SK-N-SH treated with all-trans-retinoic acid at 6 μM for 48 hours (cell line): ENCODE measurements around the gene SLAMF7.
"Not testable (repeated sequence)": the region's sequence is repeated elsewhere in the genome, so short reads cannot be mapped to it uniquely, and the experiment has no call there.

Experiments used
- ATAC-seq: fragments of 200-7000 bp; cut with Tn5 transposase; 3 replicates; pipeline ENCODE4 v1.9.1; 2020; ENCODE audit warnings: mild to moderate bottlenecking, moderate library complexity
- ARNTL ChIP-seq: fragments of 450-650 bp; formaldehyde crosslinking; IDR thresholded peaks from 2 replicates; pipeline ENCODE4 v1.5.0; 2020; ENCODE audit warnings: low read depth, mild to moderate bottlenecking, moderate library complexity, borderline replicate concordance
- BACH2 ChIP-seq: fragments of 250-450 bp; sonication (Bioruptor Pico); IDR thresholded peaks from 2 replicates; pipeline ENCODE4 v1.9.0; 2021; ENCODE audit warnings: mild to moderate bottlenecking, borderline replicate concordance
- CREB5 ChIP-seq: fragments of 250-450 bp; sonication (Bioruptor Pico); IDR thresholded peaks from 2 replicates; pipeline ENCODE4 v1.5.1; 2020; ENCODE audit warnings: low read depth, mild to moderate bottlenecking, moderate library complexity
- CSDC2 ChIP-seq: fragments of 250-450 bp; sonication (Bioruptor Pico); IDR thresholded peaks from 2 replicates; pipeline ENCODE4 v1.5.0; 2020; ENCODE audit warnings: mild to moderate bottlenecking, moderate library complexity
- CSRNP3 ChIP-seq: fragments of 250-450 bp; sonication (Bioruptor Pico); IDR thresholded peaks from 2 replicates; pipeline ENCODE4 v1.5.1; 2021; ENCODE audit warnings: mild to moderate bottlenecking, moderate library complexity
- GLIS3 ChIP-seq: fragments of 250-450 bp; sonication (Bioruptor Pico); IDR thresholded peaks from 2 replicates; pipeline ENCODE4 v1.5.0; 2020; ENCODE audit warnings: mild to moderate bottlenecking, moderate library complexity
- ISL1 ChIP-seq: fragments of 250-450 bp; sonication (Bioruptor Pico); IDR thresholded peaks from 2 replicates; pipeline ENCODE4 v2.1.2; 2022; ENCODE audit warnings: mild to moderate bottlenecking, moderate library complexity
- OSR1 ChIP-seq: fragments of 250-450 bp; sonication (Bioruptor Pico); IDR thresholded peaks from 2 replicates; pipeline ENCODE4 v1.8.0; 2022; ENCODE audit warnings: moderate library complexity, mild to moderate bottlenecking, inconsistent platforms
- PPARA ChIP-seq: fragments of 250-450 bp; sonication (Bioruptor Pico); IDR thresholded peaks from 2 replicates; pipeline ENCODE4 v1.5.0; 2020; ENCODE audit warnings: mild to moderate bottlenecking, borderline replicate concordance
- RARB ChIP-seq: fragments of 250-450 bp; sonication (Bioruptor Pico); IDR thresholded peaks from 2 replicates; pipeline ENCODE4 v1.8.0; 2021; ENCODE audit warnings: mild to moderate bottlenecking, moderate library complexity
- SNAI2 ChIP-seq: fragments of 250-450 bp; sonication (Bioruptor Pico); IDR thresholded peaks from 2 replicates; pipeline ENCODE4 v1.5.0; 2020; ENCODE audit warnings: mild to moderate bottlenecking, moderate library complexity
- TOX ChIP-seq: fragments of 250-450 bp; sonication (Bioruptor Pico); IDR thresholded peaks from 2 replicates; pipeline ENCODE4 v1.8.0; 2021; ENCODE audit warnings: mild to moderate bottlenecking, moderate library complexity, borderline replicate concordance
- ZC3H10 ChIP-seq: fragments of 250-450 bp; sonication (Bioruptor Pico); IDR thresholded peaks from 2 replicates; pipeline ENCODE4 v1.5.1; 2021; ENCODE audit warnings: mild to moderate bottlenecking, moderate library complexity
- ZFP3 ChIP-seq: fragments of 250-450 bp; sonication (Bioruptor Pico); IDR thresholded peaks from 2 replicates; pipeline ENCODE4 v1.5.0; 2020; ENCODE audit warnings: mild to moderate bottlenecking, moderate library complexity
- ZFP30 ChIP-seq: fragments of 450-650 bp; formaldehyde crosslinking; IDR thresholded peaks from 2 replicates; pipeline ENCODE4 v1.5.0; 2022; ENCODE audit warnings: mild to moderate bottlenecking, moderate library complexity
- ZNF565 ChIP-seq: fragments of 450-650 bp; formaldehyde crosslinking; conservative IDR thresholded peaks from 2 replicates; pipeline ENCODE4 v1.5.0; 2020; ENCODE audit warnings: low read depth, mild to moderate bottlenecking, moderate library complexity
- ZNF70 ChIP-seq: fragments of 450-650 bp; formaldehyde crosslinking; IDR thresholded peaks from 2 replicates; pipeline ENCODE4 v1.5.0; 2020; ENCODE audit warnings: mild to moderate bottlenecking, moderate library complexity
- ZNF8 ChIP-seq: fragments of 450-650 bp; formaldehyde crosslinking; IDR thresholded peaks from 2 replicates; pipeline ENCODE4 v1.5.0; 2020; ENCODE audit warnings: mild to moderate bottlenecking, moderate library complexity
- TF ChIP-seq, protein P1 (sequence below): fragments of 250-450 bp; sonication (Bioruptor Pico); IDR thresholded peaks from 2 replicates; pipeline ENCODE4 v1.5.0; 2020; ENCODE audit warnings: mild to moderate bottlenecking, moderate library complexity
- TF ChIP-seq, protein P2 (sequence below): fragments of 250-450 bp; sonication (Bioruptor Pico); IDR thresholded peaks from 2 replicates; pipeline ENCODE4 v1.8.0; 2021; ENCODE audit warnings: low read depth, mild to moderate bottlenecking, moderate library complexity, borderline replicate concordance

Gene SLAMF7

GRCh38 chr1:160714034-160714648 is 24.9 kb upstream of the SLAMF7 start:
- ATAC-seq: not testable (repeated sequence)

GRCh38 chr1:160716013-160716412 is 23.0 kb upstream of the SLAMF7 start:
- ATAC-seq: no peak
- TF ChIP-seq ZFP3 (CRISPR knock-in tag) (no peak), CREB5 (CRISPR knock-in tag) (no peak), CSDC2 (CRISPR knock-in tag) (no peak), ZNF70 (CRISPR knock-in tag) (no peak), SNAI2 (CRISPR knock-in tag) (no peak), ARNTL (no peak), ZNF565 (CRISPR knock-in tag) (no peak)
- TF ChIP-seq, protein P1, sequence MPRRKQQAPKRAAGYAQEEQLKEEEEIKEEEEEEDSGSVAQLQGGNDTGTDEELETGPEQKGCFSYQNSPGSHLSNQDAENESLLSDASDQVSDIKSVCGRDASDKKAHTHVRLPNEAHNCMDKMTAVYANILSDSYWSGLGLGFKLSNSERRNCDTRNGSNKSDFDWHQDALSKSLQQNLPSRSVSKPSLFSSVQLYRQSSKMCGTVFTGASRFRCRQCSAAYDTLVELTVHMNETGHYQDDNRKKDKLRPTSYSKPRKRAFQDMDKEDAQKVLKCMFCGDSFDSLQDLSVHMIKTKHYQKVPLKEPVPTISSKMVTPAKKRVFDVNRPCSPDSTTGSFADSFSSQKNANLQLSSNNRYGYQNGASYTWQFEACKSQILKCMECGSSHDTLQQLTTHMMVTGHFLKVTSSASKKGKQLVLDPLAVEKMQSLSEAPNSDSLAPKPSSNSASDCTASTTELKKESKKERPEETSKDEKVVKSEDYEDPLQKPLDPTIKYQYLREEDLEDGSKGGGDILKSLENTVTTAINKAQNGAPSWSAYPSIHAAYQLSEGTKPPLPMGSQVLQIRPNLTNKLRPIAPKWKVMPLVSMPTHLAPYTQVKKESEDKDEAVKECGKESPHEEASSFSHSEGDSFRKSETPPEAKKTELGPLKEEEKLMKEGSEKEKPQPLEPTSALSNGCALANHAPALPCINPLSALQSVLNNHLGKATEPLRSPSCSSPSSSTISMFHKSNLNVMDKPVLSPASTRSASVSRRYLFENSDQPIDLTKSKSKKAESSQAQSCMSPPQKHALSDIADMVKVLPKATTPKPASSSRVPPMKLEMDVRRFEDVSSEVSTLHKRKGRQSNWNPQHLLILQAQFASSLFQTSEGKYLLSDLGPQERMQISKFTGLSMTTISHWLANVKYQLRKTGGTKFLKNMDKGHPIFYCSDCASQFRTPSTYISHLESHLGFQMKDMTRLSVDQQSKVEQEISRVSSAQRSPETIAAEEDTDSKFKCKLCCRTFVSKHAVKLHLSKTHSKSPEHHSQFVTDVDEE (CRISPR knock-in tag): no peak
- TF ChIP-seq, protein P2, sequence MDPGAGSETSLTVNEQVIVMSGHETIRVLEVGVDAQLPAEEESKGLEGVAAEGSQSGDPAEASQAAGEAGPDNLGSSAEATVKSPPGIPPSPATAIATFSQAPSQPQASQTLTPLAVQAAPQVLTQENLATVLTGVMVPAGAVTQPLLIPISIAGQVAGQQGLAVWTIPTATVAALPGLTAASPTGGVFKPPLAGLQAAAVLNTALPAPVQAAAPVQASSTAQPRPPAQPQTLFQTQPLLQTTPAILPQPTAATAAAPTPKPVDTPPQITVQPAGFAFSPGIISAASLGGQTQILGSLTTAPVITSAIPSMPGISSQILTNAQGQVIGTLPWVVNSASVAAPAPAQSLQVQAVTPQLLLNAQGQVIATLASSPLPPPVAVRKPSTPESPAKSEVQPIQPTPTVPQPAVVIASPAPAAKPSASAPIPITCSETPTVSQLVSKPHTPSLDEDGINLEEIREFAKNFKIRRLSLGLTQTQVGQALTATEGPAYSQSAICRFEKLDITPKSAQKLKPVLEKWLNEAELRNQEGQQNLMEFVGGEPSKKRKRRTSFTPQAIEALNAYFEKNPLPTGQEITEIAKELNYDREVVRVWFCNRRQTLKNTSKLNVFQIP: no peak
- TF ChIP-seq, all 23 proteins: peak for 0

- ATAC-seq: no peak
- no peak for TF ChIP-seq OSR1 (CRISPR knock-in tag)
- TF ChIP-seq, all 23 proteins: peak for 0
Observed at GRCh38 chr1:160717306-160717705, 21.7 kb upstream of the SLAMF7 start.

- ATAC-seq: no peak
- no peak for TF ChIP-seq ZNF8 (CRISPR knock-in tag)
- TF ChIP-seq, all 23 proteins: peak for 0
Observed at GRCh38 chr1:160718210-160718609, 20.8 kb upstream of the SLAMF7 start.

- no peak for ATAC-seq
- TF ChIP-seq, protein P2: no peak
- TF ChIP-seq BACH2 (CRISPR knock-in tag) (no peak), ARNTL (no peak), GLIS3 (CRISPR knock-in tag) (no peak), CSRNP3 (CRISPR knock-in tag) (no peak), RARB (CRISPR knock-in tag) (no peak), ZFP30 (CRISPR knock-in tag) (no peak), TOX (CRISPR knock-in tag) (no peak), CREB5 (CRISPR knock-in tag) (no peak), PPARA (no peak), ISL1 (CRISPR knock-in tag) (no peak), ZC3H10 (CRISPR knock-in tag) (no peak), CSDC2 (CRISPR knock-in tag) (no peak)
- TF ChIP-seq, protein P1 (CRISPR knock-in tag): no peak
Observed at GRCh38 chr1:160720356-160721085, 18.5 kb upstream of the SLAMF7 start.
